OCI-LY3 (cell line): Measurements from ENCODE around the gene CRISP2.

Experiments used
- EZH2phosphoT487 ChIP-seq: fragments of 200-600 bp; shearing (Covaris generic); IDR thresholded peaks from 2 replicates; pipeline ENCODE4 v1.6.1; 2018; ENCODE audit warnings: antibody characterized with exemption, mixed run types, low read depth
- TF ChIP-seq, protein P1 (sequence below): fragments of 200-600, 300-600 bp; sonication (generic); IDR thresholded peaks from 2 replicates; pipeline ENCODE4 v1.5.1; 2014; ENCODE audit warnings: antibody characterized with exemption, low read length, low read depth

DNA sequence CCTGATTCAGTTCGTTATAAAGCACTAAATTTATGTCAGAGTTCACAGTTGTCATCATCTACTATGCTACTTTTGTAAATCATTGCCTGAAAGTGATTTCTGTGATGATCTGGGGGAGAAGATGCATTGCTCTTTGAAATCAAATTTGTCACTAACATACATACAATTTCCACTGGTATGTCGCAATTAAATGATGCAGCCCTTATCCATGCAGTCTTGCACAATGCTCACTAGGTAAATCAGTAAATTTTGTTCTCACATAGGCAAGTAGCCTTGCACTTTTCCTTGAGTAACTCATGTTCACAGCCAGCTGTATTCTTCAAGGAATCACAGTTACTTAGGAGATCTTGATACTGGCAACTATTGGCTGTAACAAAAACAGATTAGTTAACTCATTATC lies 20.8 kb downstream of the CRISP2 start:
- TF ChIP-seq, protein P1, sequence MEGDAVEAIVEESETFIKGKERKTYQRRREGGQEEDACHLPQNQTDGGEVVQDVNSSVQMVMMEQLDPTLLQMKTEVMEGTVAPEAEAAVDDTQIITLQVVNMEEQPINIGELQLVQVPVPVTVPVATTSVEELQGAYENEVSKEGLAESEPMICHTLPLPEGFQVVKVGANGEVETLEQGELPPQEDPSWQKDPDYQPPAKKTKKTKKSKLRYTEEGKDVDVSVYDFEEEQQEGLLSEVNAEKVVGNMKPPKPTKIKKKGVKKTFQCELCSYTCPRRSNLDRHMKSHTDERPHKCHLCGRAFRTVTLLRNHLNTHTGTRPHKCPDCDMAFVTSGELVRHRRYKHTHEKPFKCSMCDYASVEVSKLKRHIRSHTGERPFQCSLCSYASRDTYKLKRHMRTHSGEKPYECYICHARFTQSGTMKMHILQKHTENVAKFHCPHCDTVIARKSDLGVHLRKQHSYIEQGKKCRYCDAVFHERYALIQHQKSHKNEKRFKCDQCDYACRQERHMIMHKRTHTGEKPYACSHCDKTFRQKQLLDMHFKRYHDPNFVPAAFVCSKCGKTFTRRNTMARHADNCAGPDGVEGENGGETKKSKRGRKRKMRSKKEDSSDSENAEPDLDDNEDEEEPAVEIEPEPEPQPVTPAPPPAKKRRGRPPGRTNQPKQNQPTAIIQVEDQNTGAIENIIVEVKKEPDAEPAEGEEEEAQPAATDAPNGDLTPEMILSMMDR, result no peak
- no peak for TF ChIP-seq EZH2phosphoT487
